Gastrocnemius medialis (tissue), 4 donors: ENCODE measurements around the gene PLD2.

ENCODE experiments used
- POLR2A ChIP-seq, 2 donors: fragments of 450-650 bp; IDR thresholded peaks; one replicate each; pipeline ENCODE4 v1.6.1; 2017; ENCODE audit warnings: antibody characterized with exemption in 2 of 2, mild to moderate bottlenecking in 2 of 2, moderate library complexity in 2 of 2
- TF ChIP-seq, protein P1 (sequence below), 5 experiments: fragments of 450-650 bp in 3 of 5; fragments of 200-600 bp in 2 of 5; sonication (generic) in 2 of 5; IDR thresholded peaks in 4 of 5; conservative IDR thresholded peaks in 1 of 5; 1 replicate in 4 of 5; 2 replicates in 1 of 5; pipeline ENCODE4 v1.5.1; 2016 to 2019; ENCODE audit warnings: antibody characterized with exemption in 5 of 5, mild to moderate bottlenecking in 3 of 5, moderate library complexity in 3 of 5

DNA sequence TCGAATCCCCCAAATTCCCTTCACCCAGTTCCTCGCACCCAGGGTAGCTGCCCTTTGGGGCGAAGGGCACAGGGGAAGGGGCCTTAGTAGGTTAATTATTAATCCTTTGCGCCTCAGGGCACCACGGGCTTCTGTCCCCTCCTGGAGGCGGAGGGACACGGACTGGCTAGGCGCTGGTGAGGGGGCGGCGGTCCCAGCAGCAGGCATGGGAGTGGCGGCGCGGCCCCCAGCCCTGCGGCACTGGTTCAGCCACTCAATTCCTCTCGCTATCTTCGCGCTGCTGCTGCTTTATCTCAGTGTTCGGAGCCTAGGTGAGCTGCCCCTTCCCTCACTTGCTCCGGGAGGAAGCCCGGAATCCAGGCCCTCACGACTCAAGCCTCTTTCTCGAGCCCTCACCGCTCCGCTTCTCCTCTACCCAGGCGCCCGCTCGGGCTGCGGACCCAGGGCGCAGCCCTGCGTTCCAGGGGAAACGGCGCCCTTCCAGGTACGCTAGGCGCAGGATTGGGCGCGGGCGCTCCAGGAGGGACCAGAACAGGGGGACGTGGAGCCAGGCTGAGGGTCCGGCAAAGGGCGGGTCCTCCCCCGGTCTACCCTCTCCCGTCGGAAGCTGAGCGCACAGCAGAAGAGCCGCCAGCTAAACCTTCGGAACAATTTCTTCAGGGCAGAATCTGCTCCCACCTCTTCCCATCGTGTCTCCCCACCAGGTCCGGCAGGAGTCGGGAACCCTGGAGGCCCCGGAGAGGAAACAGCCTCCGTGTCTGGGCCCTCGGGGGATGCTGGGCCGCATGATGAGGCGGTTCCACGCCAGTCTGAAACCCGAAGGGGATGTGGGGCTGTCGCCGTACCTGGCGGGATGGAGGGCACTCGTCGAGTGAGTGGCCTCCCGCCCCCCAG lies 17.9 kb upstream of the PLD2 start, which contains the start of gene GLTPD2:
- TF ChIP-seq, protein P1, sequence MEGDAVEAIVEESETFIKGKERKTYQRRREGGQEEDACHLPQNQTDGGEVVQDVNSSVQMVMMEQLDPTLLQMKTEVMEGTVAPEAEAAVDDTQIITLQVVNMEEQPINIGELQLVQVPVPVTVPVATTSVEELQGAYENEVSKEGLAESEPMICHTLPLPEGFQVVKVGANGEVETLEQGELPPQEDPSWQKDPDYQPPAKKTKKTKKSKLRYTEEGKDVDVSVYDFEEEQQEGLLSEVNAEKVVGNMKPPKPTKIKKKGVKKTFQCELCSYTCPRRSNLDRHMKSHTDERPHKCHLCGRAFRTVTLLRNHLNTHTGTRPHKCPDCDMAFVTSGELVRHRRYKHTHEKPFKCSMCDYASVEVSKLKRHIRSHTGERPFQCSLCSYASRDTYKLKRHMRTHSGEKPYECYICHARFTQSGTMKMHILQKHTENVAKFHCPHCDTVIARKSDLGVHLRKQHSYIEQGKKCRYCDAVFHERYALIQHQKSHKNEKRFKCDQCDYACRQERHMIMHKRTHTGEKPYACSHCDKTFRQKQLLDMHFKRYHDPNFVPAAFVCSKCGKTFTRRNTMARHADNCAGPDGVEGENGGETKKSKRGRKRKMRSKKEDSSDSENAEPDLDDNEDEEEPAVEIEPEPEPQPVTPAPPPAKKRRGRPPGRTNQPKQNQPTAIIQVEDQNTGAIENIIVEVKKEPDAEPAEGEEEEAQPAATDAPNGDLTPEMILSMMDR (IDR thresholded peaks at IDR 0.05 in 4 of 5, conservative IDR thresholded peaks at IDR 0.05 in 1 of 5): no peak
- no peak for TF ChIP-seq POLR2A (IDR thresholded peaks at IDR 0.05)
